Heart right ventricle (tissue), 16 donors: ENCODE measurements around the gene USP16. TPM values are rescaled to one million over a fixed set of nuclear protein-coding genes. Genes with fewer than 3 reads are reported as not detected.

ENCODE experiments used
- ATAC-seq, 8 donors: fragments of 200-7000 bp; cut with Tn5 transposase; one replicate each; pipeline ENCODE4 v1.9.1; 2020; ENCODE audit warnings: mild to moderate bottlenecking in 8 of 8, moderate library complexity in 8 of 8, moderate number of reproducible peaks in 1 of 8
- DNase-seq, 2 donors: peaks; one replicate each; pipeline ENCODE4 v3.0.0-alpha.2; 2020
- H3K27ac ChIP-seq, 10 donors: fragments of 200-600 bp; sonication (generic) in 2 of 10; one replicate each; pipeline versions ENCODE4 v1.5.0 to v1.8.0; 2020 to 2022; ENCODE audit warnings: mild to moderate bottlenecking in 3 of 10
- H3K27me3 ChIP-seq, 7 donors: fragments of 200-600 bp; one replicate each; pipeline ENCODE4 v1.8.0; 2021 to 2022; ENCODE audit warnings: mild to moderate bottlenecking in 2 of 7
- H3K36me3 ChIP-seq, 9 donors: fragments of 200-600 bp; sonication (generic) in 1 of 9; one replicate each; pipeline versions ENCODE4 v1.5.0 to v1.8.0; 2020 to 2022; ENCODE audit warnings: mild to moderate bottlenecking in 2 of 9
- H3K4me1 ChIP-seq, 9 donors: fragments of 200-600 bp; sonication (generic) in 1 of 9; one replicate each; pipeline versions ENCODE4 v1.5.0 to v1.8.0; 2020 to 2022; ENCODE audit warnings: mild to moderate bottlenecking in 4 of 9
- H3K4me3 ChIP-seq, 10 donors: fragments of 200-600 bp; sonication (generic) in 2 of 10; one replicate each; pipeline versions ENCODE4 v1.5.0 to v1.8.0; 2020 to 2022; ENCODE audit warnings: mild to moderate bottlenecking in 7 of 10, moderate library complexity in 2 of 10
- H3K9me3 ChIP-seq, 11 donors: fragments of 200-600 bp in 10 of 11; sonication (generic) in 2 of 11; one replicate each; pipeline versions ENCODE4 v1.5.0 to v1.8.0; 2013 to 2022; ENCODE audit warnings: mild to moderate bottlenecking in 2 of 11, control low read depth in 1 of 11, moderate library complexity in 1 of 11
- CTCF ChIP-seq, 9 donors: fragments of 200-600 bp; sonication (generic) in 2 of 9; IDR thresholded peaks; one replicate each; pipeline versions ENCODE4 v1.5.0 to v1.8.0; 2021 to 2022; ENCODE audit warnings: antibody characterized with exemption in 9 of 9, mild to moderate bottlenecking in 5 of 9, moderate library complexity in 1 of 9
- WGBS, 2 donors: extraction: QIAGEN DNeasy Blood & Tissue Kit; methylation state at CpG; one replicate each; pipeline ENCODE4 v1.1.7; 2013; ENCODE audit warnings: inconsistent platforms in 1 of 2; 5-methylcytosine and 5-hydroxymethylcytosine counted together
- intact Hi-C, 10 donors: fragments of 100-400 bp; cut with DNase I; formaldehyde crosslinking; loops; one replicate each; pipeline versions ENCODE4 v1.11.1 to v1.14.2; 2022
- polyA plus RNA-seq, 2 donors: library from polyadenylated mRNA; stranded (reverse); fragments of 200-250 nt; gene quantifications; one replicate each; pipeline ENCODE4 v1.2.3, GENCODE V29; 2013
- total RNA-seq, 10 donors: library from RNA; stranded (reverse); fragmentation: NEBNext Ultra II Directional in 3 of 10; extraction: Animal tissue kit (Norgen Biotek cat#: 25700) in 3 of 10; gene quantifications; one replicate each; pipeline versions ENCODE4 v1.2.1 to v1.2.4, GENCODE V29; 2021 to 2023
- donor health status: Arrhythmogenic right ventricular cardiomyopathy.
- donor health status: ischemic (EF 13 %, LVEDD 7.1; RV severe dilation, severe dysfunction).
- donor health status: healthy with polysubstance abuse.
- donor health status: DM: no; HTN: yes; CAD: no.
- donor health status: DM: no; HTN: no; CAD: no.
- donor health status: ischemic (EF 25% LVEDD 6.9; RV normal size, moderate dysfunction).
- donor health status: ischemic (EF 25% LVEDD 5.7; RV mildly dilated, moderate dysfunction).
- donor health status: healthy.
- donor health status: DM: yes; HTN: yes; CAD: no.
- donor health status: Ischemic cardiomyopathy.
- donor health status: ischemic (EF 35%, LVEDD 5.7; RV mildly dilated, moderate dysfunction).
- donor health status: nonischemic (EF 11% LVEDD 7.7; RV severe dilation, severe dysfunction).
- donor health status: DM: yes; HTN: yes; CAD: no.
- donor health status: PGD.
- donor health status: ischemic (EF 29% LVEDD 5.4; RV normal size, mild dysfunction).
- donor health status: nonischemic (EF 23%, LVEDD 6.1; RV moderate dilation, normal function).

The USP16 gene
- total and polyA plus RNA-seq, 12 donors = 20.3 to 41.8 (median 32.5) TPM

GRCh38 chr21:29022166-29022565 lies 2.3 kb upstream of the USP16 start:
- Histone ChIP-seq H3K4me1 (peaks cover 0 to 52% (median 36%) of the 10 kb centered on the region in 9 donors), H3K36me3 (no peaks in the 10 kb centered on the region), H3K9me3 (no peaks in the 10 kb centered on the region), H3K4me3 (no peak overlapping the region), H3K27ac (no peak overlapping the region), H3K27me3 (no peaks in the 10 kb centered on the region)
- no peak for ATAC-seq
- DNase-seq = no peak
- intact Hi-C loops = no loop called here
- 78 to 86% methylated on average over 4 of the region's 4 CpGs for WGBS, 2 donors
- TF ChIP-seq CTCF (IDR thresholded peaks at IDR 0.05) = no peak

- 2% methylated on average over 6 of the region's 6 CpGs for WGBS, 2 donors
- ATAC-seq = no peak
Measured at GRCh38 chr21:29025328-29025713, 853 bp downstream of the USP16 start.

GRCh38 chr21:29029524-29029923 lies 5.1 kb downstream of the USP16 start:
- ATAC-seq = no peak
- no peaks in the 10 kb centered on the region for H3K9me3 ChIP-seq
- intact Hi-C loops = loop anchor here in 4 of 10 donors (5.0 kb wide), 1 partner anchor 43 kb away; the partner anchor contains the start of gene CCT8 (in 4 of the 4)
- no peak overlapping the region for H3K4me3 ChIP-seq
- peaks cover 0 to 69% (median 29%) of the 10 kb centered on the region in 9 donors for H3K36me3 ChIP-seq
- H3K27ac ChIP-seq = no peak overlapping the region
- peaks cover 0 to 26% (median 22%) of the 10 kb centered on the region in 9 donors for H3K4me1 ChIP-seq
- H3K27me3 ChIP-seq = no peaks in the 10 kb centered on the region
- no peak for TF ChIP-seq CTCF (IDR thresholded peaks at IDR 0.05)
- DNase-seq = no peak
- 88% methylated on average over 1 of the region's 1 CpG for WGBS, 2 donors

More at GRCh38 chr21:29025328-29025713, 853 bp downstream of the USP16 start:
- Histone ChIP-seq H3K9me3 (no peaks in the 10 kb centered on the region), H3K27ac (peak overlapping the region; percentile 92 to 100 (median 98)), H3K4me3 (peak overlapping the region; percentile 50 to 88 (median 70)), H3K36me3 (peaks cover 0 to 27% (median 0%) of the 10 kb centered on the region in 9 donors), H3K27me3 (no peaks in the 10 kb centered on the region), H3K4me1 (peaks cover 0 to 33% (median 22%) of the 10 kb centered on the region in 9 donors)
- intact Hi-C loops = loop anchor here in 4 of 10 donors (2.0 to 5.0 kb wide), 2 partner anchors 23 to 47 kb away; partner anchors contain the start of gene CCT8 (in 4 of the 4)
- no peak for DNase-seq
- no peak for TF ChIP-seq CTCF (IDR thresholded peaks at IDR 0.05)

- Histone ChIP-seq H3K36me3 (peaks cover 0 to 83% (median 41%) of the 10 kb centered on the region in 9 donors), H3K27ac (no peak overlapping the region), H3K27me3 (no peaks in the 10 kb centered on the region), H3K4me1 (peaks cover 0 to 18% (median 16%) of the 10 kb centered on the region in 9 donors), H3K9me3 (no peaks in the 10 kb centered on the region), H3K4me3 (no peak overlapping the region)
- ATAC-seq (peak in 1 of 8 donors; percentile 56), DNase-seq (no peak)
- WGBS, 2 donors = 94 to 100% methylated on average over 1 of the region's 1 CpG
- intact Hi-C loops = no loop called here
- TF ChIP-seq CTCF (IDR thresholded peaks at IDR 0.05) = no peak
Measured at GRCh38 chr21:29030909-29031308, 6.4 kb downstream of the USP16 start.
